Trophoblast cell (in vitro differentiated cells and primary cell): ENCODE results near the gene COL23A1.

Experiments
- DNase-seq, 2 donors: peaks; one replicate each; pipeline ENCODE4 v3.0.0-alpha.2; 2016
- H2AFZ ChIP-seq: 2 replicates; pipeline ENCODE4 v1.6.1; 2013; ENCODE audit warnings: low read length, moderate library complexity, mild to moderate bottlenecking; ENCODE audit not compliant: insufficient read depth, poor library complexity
- H2AK5ac ChIP-seq: 2 replicates; pipeline ENCODE4 v1.6.1; 2013; ENCODE audit warnings: mild to moderate bottlenecking, low read length
- H2BK120ac ChIP-seq: 2 replicates; pipeline ENCODE4 v1.6.1; 2013; ENCODE audit warnings: low read length, mild to moderate bottlenecking, moderate library complexity; ENCODE audit not compliant: insufficient read depth, poor library complexity
- H2BK12ac ChIP-seq: 2 replicates; pipeline ENCODE4 v1.6.1; 2013; ENCODE audit warnings: mild to moderate bottlenecking, low read length, moderate library complexity
- H2BK5ac ChIP-seq: 2 replicates; pipeline ENCODE4 v1.6.1; 2013; ENCODE audit warnings: low read length, low read depth, moderate library complexity, mild to moderate bottlenecking; ENCODE audit not compliant: poor library complexity
- H3K14ac ChIP-seq: 2 replicates; pipeline ENCODE4 v1.6.1; 2013; ENCODE audit warnings: mild to moderate bottlenecking, low read length
- H3K18ac ChIP-seq: 2 replicates; pipeline ENCODE4 v1.6.1; 2013; ENCODE audit warnings: mild to moderate bottlenecking, low read length
- H3K23ac ChIP-seq: 2 replicates; pipeline ENCODE4 v1.6.1; 2013; ENCODE audit warnings: low read length
- H3K27ac ChIP-seq: 2 replicates; pipeline ENCODE4 v1.5.1; 2013; ENCODE audit warnings: low read depth, mild to moderate bottlenecking, inconsistent platforms, low read length, moderate library complexity
- H3K27me3 ChIP-seq: 2 replicates; pipeline ENCODE4 v1.6.1; 2013; ENCODE audit warnings: inconsistent platforms, mild to moderate bottlenecking, low read length, moderate library complexity; ENCODE audit not compliant: insufficient read depth
- H3K36me3 ChIP-seq, 2 experiments: 1 replicate in 1 of 2; 2 replicates in 1 of 2; pipeline ENCODE4 v1.6.1; 2013; ENCODE audit warnings: low read length in 2 of 2, mild to moderate bottlenecking in 2 of 2, moderate library complexity in 1 of 2; ENCODE audit not compliant: insufficient read depth in 2 of 2, control insufficient read depth in 1 of 2
- H3K4ac ChIP-seq: 2 replicates; pipeline ENCODE4 v1.6.1; 2013; ENCODE audit warnings: low read depth, mild to moderate bottlenecking, low read length, moderate library complexity
- H3K4me1 ChIP-seq, 2 experiments: 1 replicate in 1 of 2; 2 replicates in 1 of 2; pipeline ENCODE4 v1.6.1; 2013; ENCODE audit warnings: low read length in 2 of 2, mild to moderate bottlenecking in 2 of 2, moderate library complexity in 1 of 2; ENCODE audit not compliant: insufficient read depth in 2 of 2, control insufficient read depth in 1 of 2
- H3K4me2 ChIP-seq: 2 replicates; pipeline ENCODE4 v1.6.1; 2013; ENCODE audit warnings: inconsistent platforms, mild to moderate bottlenecking, low read length, moderate library complexity
- H3K4me3 ChIP-seq: 2 replicates; pipeline ENCODE4 v1.5.1; 2013; ENCODE audit warnings: mild to moderate bottlenecking, low read depth, low read length, inconsistent platforms
- H3K79me1 ChIP-seq: one replicate; pipeline ENCODE4 v1.6.1; 2013; ENCODE audit warnings: low read length
- H3K79me2 ChIP-seq: 2 replicates; pipeline ENCODE4 v1.6.1; 2013; ENCODE audit warnings: low read length, mild to moderate bottlenecking; ENCODE audit not compliant: control insufficient read depth, insufficient read depth, poor library complexity
- H3K9ac ChIP-seq: 2 replicates; pipeline ENCODE4 v1.6.1; 2013; ENCODE audit warnings: mild to moderate bottlenecking, low read length
- H3K9me3 ChIP-seq: 2 replicates; pipeline ENCODE4 v1.6.1; 2013; ENCODE audit warnings: low read depth, mild to moderate bottlenecking, control low read depth, inconsistent platforms, low read length; ENCODE audit not compliant: insufficient read depth
- H4K12ac ChIP-seq: 2 replicates; pipeline ENCODE4 v1.6.1; 2013; ENCODE audit warnings: low read depth, mild to moderate bottlenecking, low read length, moderate library complexity
- H4K8ac ChIP-seq: 2 replicates; pipeline ENCODE4 v1.6.1; 2013; ENCODE audit warnings: low read depth, mild to moderate bottlenecking, low read length, moderate library complexity
- H4K91ac ChIP-seq: one replicate; pipeline ENCODE4 v1.6.1; 2013; ENCODE audit warnings: low read depth, mild to moderate bottlenecking, low read length, moderate library complexity
- WGBS: extraction: QIAGEN DNeasy Blood & Tissue Kit; methylation state at CpG from one replicate; pipeline ENCODE4 v1.1.7; 2013; ENCODE audit warnings: missing lambda C conversion rate; ENCODE audit not compliant: insufficient read length, insufficient coverage; ENCODE audit errors: extremely low coverage; 5-methylcytosine and 5-hydroxymethylcytosine counted together

Gene COL23A1

GRCh38 chr5:178461004-178461730 is 129.0 kb downstream of the COL23A1 start:
- no CpG with 5 or more reads among the region's 12 CpGs for WGBS
- Histone ChIP-seq H3K18ac (no peak overlapping the region), H4K8ac (no peak overlapping the region), H3K14ac (no peak overlapping the region), H4K91ac (no peak overlapping the region), H2BK120ac (no peak overlapping the region), H3K4ac (no peak overlapping the region), H3K27ac (no peak overlapping the region), H2AFZ (no peak overlapping the region), H3K23ac (no peak overlapping the region), H3K36me3 (no peaks in the 10 kb centered on the region), H3K4me3 (no peak overlapping the region), H3K4me1 (peaks cover 9 to 11% of the 10 kb centered on the region in 2 experiments), H4K12ac (no peak overlapping the region), H2BK12ac (no peak overlapping the region), H3K9me3 (peaks cover 3% of the 10 kb centered on the region), H3K79me2 (peaks cover 2% of the 10 kb centered on the region), H3K27me3 (no peaks in the 10 kb centered on the region), H2AK5ac (no peak overlapping the region), H2BK5ac (no peak overlapping the region), H3K4me2 (no peak overlapping the region), H3K79me1 (peaks cover 6% of the 10 kb centered on the region), H3K9ac (no peak overlapping the region)
- peak; percentile 55 to 88 for DNase-seq

GRCh38 chr5:178460598-178460997 is 129.6 kb downstream of the COL23A1 start:
- H4K91ac ChIP-seq: no peak overlapping the region
- no peaks in the 10 kb centered on the region for H3K27me3 ChIP-seq
- H2BK5ac ChIP-seq: no peak overlapping the region
- H3K14ac ChIP-seq: no peak overlapping the region
- H4K12ac ChIP-seq: no peak overlapping the region
- H4K8ac ChIP-seq: no peak overlapping the region
- no peak overlapping the region for H3K4me3 ChIP-seq
- no peak overlapping the region for H3K9ac ChIP-seq
- no CpG with 5 or more reads among the region's 5 CpGs for WGBS
- H2BK120ac ChIP-seq: no peak overlapping the region
- H3K79me1 ChIP-seq: peaks cover 2% of the 10 kb centered on the region
- H2AFZ ChIP-seq: no peak overlapping the region
- H2BK12ac ChIP-seq: no peak overlapping the region
- H3K36me3 ChIP-seq: no peaks in the 10 kb centered on the region
- no peak overlapping the region for H3K4ac ChIP-seq
- H3K18ac ChIP-seq: no peak overlapping the region
- peaks cover under 1% of the 10 kb centered on the region for H3K9me3 ChIP-seq
- H2AK5ac ChIP-seq: no peak overlapping the region
- peaks cover 6% of the 10 kb centered on the region in 2 experiments for H3K4me1 ChIP-seq
- DNase-seq: no peak
- peaks cover 1% of the 10 kb centered on the region for H3K79me2 ChIP-seq
- H3K27ac ChIP-seq: no peak overlapping the region
- no peak overlapping the region for H3K23ac ChIP-seq
- no peak overlapping the region for H3K4me2 ChIP-seq

GRCh38 chr5:178460174-178460573 is 130.0 kb downstream of the COL23A1 start:
- Histone ChIP-seq H3K23ac (no peak overlapping the region), H3K9me3 (no peaks in the 10 kb centered on the region), H2BK5ac (no peak overlapping the region), H2AFZ (no peak overlapping the region), H3K27me3 (no peaks in the 10 kb centered on the region), H3K4me3 (no peak overlapping the region), H2BK120ac (no peak overlapping the region), H3K4ac (no peak overlapping the region), H3K9ac (no peak overlapping the region), H3K27ac (no peak overlapping the region), H3K79me2 (no peaks in the 10 kb centered on the region), H4K91ac (no peak overlapping the region), H2AK5ac (no peak overlapping the region), H3K36me3 (no peaks in the 10 kb centered on the region), H3K14ac (no peak overlapping the region), H3K4me1 (peaks cover 2 to 3% of the 10 kb centered on the region in 2 experiments), H4K8ac (no peak overlapping the region), H2BK12ac (no peak overlapping the region), H3K18ac (no peak overlapping the region), H3K4me2 (no peak overlapping the region), H4K12ac (no peak overlapping the region), H3K79me1 (no peaks in the 10 kb centered on the region)
- WGBS: no CpG with 5 or more reads among the region's 3 CpGs
- DNase-seq: no peak

- no peak overlapping the region for H4K8ac ChIP-seq
- H3K9ac ChIP-seq: no peak overlapping the region
- no CpG with 5 or more reads among the region's 8 CpGs for WGBS
- no peak overlapping the region for H3K23ac ChIP-seq
- H3K4me2 ChIP-seq: no peak overlapping the region
- no peaks in the 10 kb centered on the region for H3K27me3 ChIP-seq
- H2BK120ac ChIP-seq: no peak overlapping the region
- H3K9me3 ChIP-seq: peaks cover 2% of the 10 kb centered on the region
- no peaks in the 10 kb centered on the region for H3K79me2 ChIP-seq
- no peak overlapping the region for H3K4me3 ChIP-seq
- H2AFZ ChIP-seq: no peak overlapping the region
- H4K12ac ChIP-seq: no peak overlapping the region
- peaks cover under 1 to 3% of the 10 kb centered on the region in 2 experiments for H3K4me1 ChIP-seq
- H4K91ac ChIP-seq: no peak overlapping the region
- H3K36me3 ChIP-seq: no peaks in the 10 kb centered on the region
- no peak for DNase-seq
- H3K18ac ChIP-seq: no peak overlapping the region
- no peak overlapping the region for H2BK5ac ChIP-seq
- no peak overlapping the region for H3K27ac ChIP-seq
- no peaks in the 10 kb centered on the region for H3K79me1 ChIP-seq
- no peak overlapping the region for H3K14ac ChIP-seq
- no peak overlapping the region for H2BK12ac ChIP-seq
- no peak overlapping the region for H3K4ac ChIP-seq
- H2AK5ac ChIP-seq: no peak overlapping the region
Measured at GRCh38 chr5:178458140-178458539, 132.1 kb downstream of the COL23A1 start.
